Thyroid gland (tissue), 4 donors: Measurements from ENCODE around the gene BICD1. TPM values are rescaled to one million over a fixed set of nuclear protein-coding genes. Genes with fewer than 3 reads are reported as not detected.

Source experiments
- DNase-seq, 2 donors: peaks; one replicate each; pipeline ENCODE4 v3.0.0-alpha.2; 2019
- H3K27ac ChIP-seq, 3 donors: fragments of 200-600 bp; sonication (generic); 1 replicate in 2 of 3; 2 replicates in 1 of 3; pipeline ENCODE4 v1.5.1; 2016 to 2019; ENCODE audit warnings: mild to moderate bottlenecking in 1 of 3, moderate library complexity in 1 of 3
- H3K27me3 ChIP-seq: fragments of 200-600 bp; sonication (generic); one replicate; pipeline ENCODE4 v1.5.1; 2019
- H3K36me3 ChIP-seq, 2 donors: fragments of 200-600 bp; sonication (generic); one replicate each; pipeline ENCODE4 v1.5.1; 2016 to 2019
- H3K4me1 ChIP-seq, 2 donors: fragments of 200-600 bp; sonication (generic); one replicate each; pipeline ENCODE4 v1.5.1; 2017 to 2019
- H3K4me3 ChIP-seq, 3 donors: fragments of 200-600 bp; sonication (generic); replicated peaks in 1 of 3; 1 replicate in 2 of 3; 2 replicates in 1 of 3; pipeline ENCODE4 v1.5.1; 2016; ENCODE audit warnings: mild to moderate bottlenecking in 1 of 3
- H3K9me3 ChIP-seq: fragments of 200-600 bp; sonication (generic); one replicate; pipeline ENCODE4 v1.5.1; 2017
- CTCF ChIP-seq, 6 experiments: fragments of 200-600 bp in 3 of 6; fragments of 450-650 bp in 3 of 6; sonication (generic) in 3 of 6; IDR thresholded peaks; one replicate each; pipeline ENCODE4 v1.5.1; 2016 to 2019; ENCODE audit warnings: antibody characterized with exemption in 6 of 6, mild to moderate bottlenecking in 2 of 6, inconsistent platforms in 1 of 6, moderate library complexity in 1 of 6
- POLR2A ChIP-seq, 2 donors: fragments of 450-650 bp; IDR thresholded peaks; one replicate each; pipeline ENCODE4 v1.6.1; 2017; ENCODE audit warnings: antibody characterized with exemption in 2 of 2, mild to moderate bottlenecking in 2 of 2, moderate library complexity in 1 of 2
- WGBS, 2 donors: methylation state at CpG; one replicate each; pipeline ENCODE4 v1.1.5; 2017; 5-methylcytosine and 5-hydroxymethylcytosine counted together
- intact Hi-C: fragments of 100-400 bp; cut with DNase I; formaldehyde crosslinking; loops from one replicate; pipeline ENCODE4 v1.15.1; 2023
- total RNA-seq, 4 donors: library from RNA; depleted of rRNA; stranded (reverse); fragments of >200 nt; gene quantifications; one replicate each; pipeline ENCODE4 v1.2.3, GENCODE V29; 2016

Gene BICD1
- total RNA-seq, 4 donors from 2014 or later, result 16.7 to 33.7 (median 24.7) TPM

- intact Hi-C loops, result no loop called here
- Histone ChIP-seq H3K27me3 (no peaks in the 10 kb centered on the region), H3K4me3 (no peak overlapping the region), H3K27ac (no peak overlapping the region), H3K9me3 (no peaks in the 10 kb centered on the region), H3K4me1 (peaks cover 15 to 22% of the 10 kb centered on the region in 2 donors), H3K36me3 (no peaks in the 10 kb centered on the region)
- TF ChIP-seq POLR2A (IDR thresholded peaks at IDR 0.05) (no peak), CTCF (IDR thresholded peaks at IDR 0.05) (no peak)
- no peak for DNase-seq
- WGBS, 2 donors, result 87 to 88% methylated on average over 3 of the region's 3 CpGs
These were observed 3.8 kb downstream of the BICD1 start for GRCh38 chr12:32110417-32110816.

GRCh38 chr12:32110942-32111341 is 4.3 kb downstream of the BICD1 start:
- H3K27me3 ChIP-seq, result no peaks in the 10 kb centered on the region
- H3K9me3 ChIP-seq, result no peaks in the 10 kb centered on the region
- WGBS, 2 donors, result 45 to 46% methylated on average over 2 of the region's 2 CpGs
- no peak for TF ChIP-seq CTCF (IDR thresholded peaks at IDR 0.05)
- no peak for TF ChIP-seq POLR2A (IDR thresholded peaks at IDR 0.05)
- no peak overlapping the region for H3K4me3 ChIP-seq
- no peak for DNase-seq
- H3K36me3 ChIP-seq, result no peaks in the 10 kb centered on the region
- H3K4me1 ChIP-seq, result peaks cover 20 to 25% of the 10 kb centered on the region in 2 donors
- intact Hi-C loops, result no loop called here
- H3K27ac ChIP-seq, result no peak overlapping the region

GRCh38 chr12:32115404-32116104 is 8.9 kb downstream of the BICD1 start:
- H3K27me3 ChIP-seq, result no peaks in the 10 kb centered on the region
- 26 to 28% methylated on average over 6 of the region's 6 CpGs for WGBS, 2 donors
- no peaks in the 10 kb centered on the region for H3K36me3 ChIP-seq
- intact Hi-C loops, result loop anchor here (2.0 kb wide), 1 partner anchor 17 kb away; no protein-coding TSS in a partner anchor
- TF ChIP-seq POLR2A (IDR thresholded peaks at IDR 0.05) (no peak), CTCF (IDR thresholded peaks at IDR 0.05) (no peak)
- no peaks in the 10 kb centered on the region for H3K9me3 ChIP-seq
- peaks cover 10 to 11% of the 10 kb centered on the region in 2 donors for H3K4me1 ChIP-seq
- DNase-seq, result peak; percentile 81 to 91
- H3K27ac ChIP-seq, result peak overlapping the region in 1 of 3 donors; percentile 24
- H3K4me3 ChIP-seq, result no peak overlapping the region

GRCh38 chr12:32116897-32117296 is 10.2 kb downstream of the BICD1 start:
- intact Hi-C loops, result loop anchor here (2.0 kb wide), 1 partner anchor 16 kb away; no protein-coding TSS in a partner anchor
- TF ChIP-seq POLR2A (IDR thresholded peaks at IDR 0.05) (no peak), CTCF (IDR thresholded peaks at IDR 0.05) (no peak)
- H3K27me3 ChIP-seq, result no peaks in the 10 kb centered on the region
- 93 to 97% methylated on average over 3 of the region's 3 CpGs for WGBS, 2 donors
- no peak for DNase-seq
- H3K9me3 ChIP-seq, result no peaks in the 10 kb centered on the region
- peaks cover 10 to 11% of the 10 kb centered on the region in 2 donors for H3K4me1 ChIP-seq
- no peak overlapping the region for H3K27ac ChIP-seq
- no peak overlapping the region for H3K4me3 ChIP-seq
- no peaks in the 10 kb centered on the region for H3K36me3 ChIP-seq

GRCh38 chr12:32117316-32117715 is 10.7 kb downstream of the BICD1 start:
- no peak for DNase-seq
- WGBS, 2 donors, result 95 to 97% methylated on average over 3 of the region's 3 CpGs
- no peaks in the 10 kb centered on the region for H3K27me3 ChIP-seq
- no peak overlapping the region for H3K4me3 ChIP-seq
- H3K9me3 ChIP-seq, result no peaks in the 10 kb centered on the region
- intact Hi-C loops, result loop anchor here (2.0 kb wide), 1 partner anchor 15 kb away; no protein-coding TSS in a partner anchor
- no peaks in the 10 kb centered on the region for H3K36me3 ChIP-seq
- no peak overlapping the region for H3K27ac ChIP-seq
- TF ChIP-seq CTCF (IDR thresholded peaks at IDR 0.05), result no peak
- no peak for TF ChIP-seq POLR2A (IDR thresholded peaks at IDR 0.05)
- peaks cover 10 to 11% of the 10 kb centered on the region in 2 donors for H3K4me1 ChIP-seq
